ENCODE results near the gene DNAH3. TPM values are rescaled to one million over a fixed set of nuclear protein-coding genes. Genes with fewer than 3 reads are reported as not detected.

DNAH3 gene
- total RNA-seq, 1 donor from 2014 or later = 3.1 TPM

Other genes starting within 250 kb of the DNAH3 start
- 73.6 TPM for gene LDAF1, start 7.8 kb upstream of the DNAH3 start, total RNA-seq
- not detected for gene ZP2, start 60.7 kb upstream of the DNAH3 start, total RNA-seq
- gene ANKS4B, start 82.9 kb upstream of the DNAH3 start, total RNA-seq = not detected
- gene CRYM, start 127.4 kb upstream of the DNAH3 start, total RNA-seq = 11.5 TPM